Fibroblast of mammary gland (primary cell): ENCODE measurements around the gene GTF2F2.
A peak's percentile ranks its signal among the peaks of the same experiment; 100 is the strongest.
"Not testable (repeated sequence)": the region's sequence is repeated elsewhere in the genome, so short reads cannot be mapped to it uniquely, and the experiment has no call there.

Source experiments
- DNase-seq: peaks from one replicate; pipeline ENCODE4 v3.0.0-alpha.2; 2010; ENCODE audit warnings: low read depth
- H3K4me3 ChIP-seq: 2 replicates; pipeline ENCODE4 v1.5.1; 2011; ENCODE audit warnings: low read depth, mild to moderate bottlenecking, low read length, moderate library complexity; ENCODE audit not compliant: control insufficient read depth
- CTCF ChIP-seq: conservative IDR thresholded peaks from 2 replicates; pipeline ENCODE4 v1.5.1; 2011; ENCODE audit warnings: low read depth, low read length, inconsistent platforms; ENCODE audit not compliant: control insufficient read depth, insufficient read depth

The GTF2F2 gene

GRCh38 chr13:45178349-45179162 lies 58.2 kb downstream of the GTF2F2 start:
- DNase-seq = peak; percentile 85
- no peak overlapping the region for H3K4me3 ChIP-seq
- no peak for TF ChIP-seq CTCF

- DNase-seq = peak; percentile 50
- no peak overlapping the region for H3K4me3 ChIP-seq
- TF ChIP-seq CTCF = no peak
Measured at GRCh38 chr13:45179428-45179827, 59.1 kb downstream of the GTF2F2 start.

- no peak for DNase-seq
- TF ChIP-seq CTCF = no peak
- no peak overlapping the region for H3K4me3 ChIP-seq
Measured at GRCh38 chr13:45180303-45180702, 60.0 kb downstream of the GTF2F2 start.

GRCh38 chr13:45180713-45181601 lies 60.6 kb downstream of the GTF2F2 start:
- no peak overlapping the region for H3K4me3 ChIP-seq
- no peak for TF ChIP-seq CTCF
- peak; percentile 41 for DNase-seq

GRCh38 chr13:45184693-45185092 lies 64.4 kb downstream of the GTF2F2 start:
- no peak for DNase-seq
- H3K4me3 ChIP-seq = no peak overlapping the region
- no peak for TF ChIP-seq CTCF

GRCh38 chr13:45185286-45185685 lies 65.0 kb downstream of the GTF2F2 start:
- no peak for DNase-seq
- no peak overlapping the region for H3K4me3 ChIP-seq
- no peak for TF ChIP-seq CTCF

- DNase-seq = not testable (repeated sequence)
Measured at GRCh38 chr13:45189077-45189476, 68.8 kb downstream of the GTF2F2 start.

GRCh38 chr13:45189511-45189910 lies 69.2 kb downstream of the GTF2F2 start:
- H3K4me3 ChIP-seq = not testable (repeated sequence)
- DNase-seq = peak; percentile 80

More at GRCh38 chr13:45189077-45189476, 68.8 kb downstream of the GTF2F2 start:
- not testable (repeated sequence) for H3K4me3 ChIP-seq
